Subcutaneous adipose tissue (tissue), 4 donors: ENCODE data around the gene ARHGAP22. TPM values are rescaled to one million over a fixed set of nuclear protein-coding genes. Genes with fewer than 3 reads are reported as not detected.

ENCODE experiments used
- CTCF ChIP-seq: fragments of 450-650 bp; IDR thresholded peaks from one replicate; pipeline ENCODE4 v1.5.1; 2016; ENCODE audit warnings: low read depth, mild to moderate bottlenecking, control low read depth, antibody characterized with exemption, moderate library complexity
- total RNA-seq, 4 donors: library from RNA; depleted of rRNA; stranded (reverse); fragments of >200 nt; gene quantifications; one replicate each; pipeline ENCODE4 v1.1.0, GENCODE V29; 2016

The ARHGAP22 gene
- total RNA-seq, 4 donors from 2014 or later = 2.1 to 15.0 (median 5.0) TPM

- no peak for TF ChIP-seq CTCF
These were observed 146.2 kb downstream of the ARHGAP22 start for GRCh38 chr10:48458662-48459048.

GRCh38 chr10:48457949-48458661, 146.8 kb downstream of the ARHGAP22 start:
- no peak for TF ChIP-seq CTCF

- TF ChIP-seq CTCF = no peak
These were observed 147.8 kb downstream of the ARHGAP22 start for GRCh38 chr10:48456808-48457761.

DNA sequence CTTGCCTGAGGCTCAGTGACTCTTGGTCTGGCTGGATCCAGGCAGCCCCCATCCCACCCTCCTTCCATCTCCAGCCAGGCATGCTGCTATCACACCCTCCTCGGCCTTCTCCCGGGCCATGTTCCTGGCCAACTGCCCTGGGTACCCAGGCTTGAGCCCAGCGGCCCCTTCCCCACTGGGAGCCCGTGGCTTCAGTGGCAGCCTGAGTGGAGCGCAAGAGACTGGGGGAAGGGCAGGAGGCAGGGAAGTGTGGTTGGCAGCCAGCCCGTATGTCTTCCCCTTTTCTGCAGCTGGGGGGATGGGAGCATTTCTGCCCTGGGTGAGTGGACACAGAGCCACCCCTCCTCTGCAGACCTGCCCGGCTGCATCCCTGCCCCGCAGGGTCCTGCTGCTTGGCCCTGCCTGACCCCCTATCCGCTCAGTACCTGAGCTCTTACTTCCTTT, 148.5 kb downstream of the ARHGAP22 start:
- no peak for TF ChIP-seq CTCF

DNA sequence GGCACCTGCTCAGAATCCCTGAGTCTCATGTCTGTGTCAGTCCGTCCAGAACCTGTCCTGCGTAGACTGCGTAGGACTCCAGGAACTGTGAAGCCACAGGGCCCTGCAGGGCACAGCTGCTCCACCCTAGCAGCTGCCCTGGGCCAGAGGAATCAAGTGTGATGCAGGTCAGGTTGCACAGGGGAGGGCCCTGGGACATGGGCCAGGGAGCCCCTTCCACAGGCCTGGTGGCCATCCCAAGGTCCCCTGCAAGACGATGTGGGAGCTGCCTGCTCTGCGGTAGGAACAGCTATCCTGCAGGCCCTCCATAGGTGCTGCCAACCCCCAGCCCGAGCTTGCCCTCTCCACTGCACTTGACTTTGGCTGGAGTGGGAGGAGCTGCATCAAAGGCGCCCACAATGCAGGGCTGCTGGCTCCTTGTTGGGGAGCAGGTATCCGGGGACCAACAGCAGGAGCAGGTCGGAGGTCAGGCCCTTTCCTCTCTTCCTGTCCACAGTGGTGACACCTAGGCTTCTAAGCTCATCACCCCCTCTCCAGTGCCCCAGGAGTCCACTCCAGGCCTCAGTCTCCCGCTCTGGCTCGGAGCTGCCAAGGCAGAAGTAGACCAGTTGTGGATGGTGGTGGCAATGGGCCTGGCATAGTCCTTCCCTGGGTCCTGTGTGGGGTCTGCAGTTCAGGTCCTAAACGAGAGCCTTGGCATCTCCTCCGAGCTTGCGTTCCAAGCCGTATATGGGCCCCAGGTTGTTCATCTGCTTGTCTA, 149.3 kb downstream of the ARHGAP22 start:
- no peak for TF ChIP-seq CTCF

GRCh38 chr10:48455055-48455391, 149.8 kb downstream of the ARHGAP22 start:
- no peak for TF ChIP-seq CTCF
